Osteoblast (primary cell): ENCODE results near the gene GSE1. TPM values are rescaled to one million over a fixed set of nuclear protein-coding genes. Genes with fewer than 3 reads are reported as not detected.

Experiments
- DNase-seq: peaks from one replicate; pipeline ENCODE4 v3.0.0; 2011; ENCODE audit warnings: low spot score, mixed read lengths; ENCODE audit not compliant: insufficient read length; ENCODE audit errors: missing footprints
- H2AFZ ChIP-seq: 2 replicates; pipeline ENCODE4 v1.6.0; 2011; ENCODE audit warnings: mild to moderate bottlenecking, low read length
- H3K27ac ChIP-seq: 2 replicates; pipeline ENCODE4 v1.5.1; 2011; ENCODE audit warnings: mild to moderate bottlenecking, low read depth, low read length, moderate library complexity
- H3K27me3 ChIP-seq: 2 replicates; pipeline ENCODE4 v1.6.0; 2012; ENCODE audit warnings: mild to moderate bottlenecking, control low read depth, inconsistent platforms, low read length, moderate library complexity; ENCODE audit not compliant: insufficient read depth
- H3K36me3 ChIP-seq: 2 replicates; pipeline ENCODE4 v1.5.1; 2011; ENCODE audit warnings: mild to moderate bottlenecking, low read length, control low read depth, moderate library complexity; ENCODE audit not compliant: insufficient read depth
- H3K4me1 ChIP-seq: 2 replicates; pipeline ENCODE4 v1.5.1; 2011; ENCODE audit warnings: mild to moderate bottlenecking, low read length, control low read depth, moderate library complexity; ENCODE audit not compliant: insufficient read depth
- H3K4me2 ChIP-seq: 2 replicates; pipeline ENCODE4 v1.6.0; 2011; ENCODE audit warnings: mild to moderate bottlenecking, low read length; ENCODE audit not compliant: insufficient read depth
- H3K4me3 ChIP-seq: fragments of 200-600 bp; sonication (generic); 3 replicates; pipeline ENCODE4 v1.5.1; 2012; ENCODE audit warnings: mild to moderate bottlenecking, low read length, inconsistent platforms; ENCODE audit not compliant: insufficient read depth
- H3K79me2 ChIP-seq: 2 replicates; pipeline ENCODE4 v1.6.0; 2012; ENCODE audit warnings: mild to moderate bottlenecking, low read length, control low read depth, inconsistent platforms; ENCODE audit not compliant: insufficient read depth
- H3K9me3 ChIP-seq: 2 replicates; pipeline ENCODE4 v1.5.1; 2011; ENCODE audit warnings: low read depth, low read length, control low read depth
- H4K20me1 ChIP-seq: 2 replicates; pipeline ENCODE4 v1.6.0; 2012; ENCODE audit warnings: mild to moderate bottlenecking, low read length, control low read depth; ENCODE audit not compliant: insufficient read depth
- CTCF ChIP-seq: IDR thresholded peaks from 2 replicates; pipeline ENCODE4 v1.5.1; 2011; ENCODE audit warnings: mild to moderate bottlenecking, low read depth, low read length, moderate library complexity; ENCODE audit errors: extremely low read depth
- total RNA-seq: library from RNA; depleted of rRNA; stranded (reverse); fragments of >200 nt; gene quantifications from 2 replicates; pipeline ENCODE4 v1.2.3, GENCODE V29; 2012

GSE1 gene
- total RNA-seq, 1 donor = 49.6 TPM

- no peak overlapping the region for H3K27ac ChIP-seq
- no peaks in the 10 kb centered on the region for H3K27me3 ChIP-seq
- no peak overlapping the region for H3K4me2 ChIP-seq
- peaks cover 2% of the 10 kb centered on the region for H3K4me1 ChIP-seq
- no peaks in the 10 kb centered on the region for H3K9me3 ChIP-seq
- H3K79me2 ChIP-seq = peaks cover 81% of the 10 kb centered on the region
- no peak overlapping the region for H2AFZ ChIP-seq
- no peak for TF ChIP-seq CTCF
- H3K36me3 ChIP-seq = no peaks in the 10 kb centered on the region
- no peak for DNase-seq
- no peak overlapping the region for H3K4me3 ChIP-seq
- H4K20me1 ChIP-seq = peaks cover 88% of the 10 kb centered on the region
These were observed 10.5 kb upstream of the GSE1 start for GRCh38 chr16:85602402-85603202.

DNA sequence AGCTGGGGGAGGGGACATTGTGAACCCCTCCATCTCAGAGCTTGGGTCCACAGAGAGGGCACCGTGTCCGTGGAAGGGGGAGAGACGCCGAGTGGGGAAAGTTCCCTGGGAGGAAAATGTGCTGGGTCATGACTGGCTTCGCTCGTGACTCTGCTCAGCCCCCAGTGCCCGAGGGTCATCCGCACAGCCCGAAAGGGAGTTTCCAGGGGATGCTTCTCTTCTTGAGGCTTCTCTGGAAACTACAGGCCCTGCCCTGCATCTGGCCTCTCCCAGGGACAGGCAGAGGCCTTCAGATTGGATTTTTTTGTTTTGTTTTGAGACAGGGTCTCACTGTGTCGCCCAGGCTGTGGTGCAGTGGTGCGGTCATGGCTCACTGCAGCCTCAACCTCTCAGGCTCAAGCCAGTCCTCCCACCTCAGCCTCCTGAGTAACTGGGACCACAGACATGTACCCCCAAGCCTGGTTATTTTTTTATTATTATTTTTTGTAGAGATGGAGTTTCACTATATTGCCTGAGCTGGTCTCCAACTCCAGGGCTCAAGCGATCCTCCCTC lies 9.8 kb upstream of the GSE1 start:
- H4K20me1 ChIP-seq = peaks cover 88% of the 10 kb centered on the region

DNA sequence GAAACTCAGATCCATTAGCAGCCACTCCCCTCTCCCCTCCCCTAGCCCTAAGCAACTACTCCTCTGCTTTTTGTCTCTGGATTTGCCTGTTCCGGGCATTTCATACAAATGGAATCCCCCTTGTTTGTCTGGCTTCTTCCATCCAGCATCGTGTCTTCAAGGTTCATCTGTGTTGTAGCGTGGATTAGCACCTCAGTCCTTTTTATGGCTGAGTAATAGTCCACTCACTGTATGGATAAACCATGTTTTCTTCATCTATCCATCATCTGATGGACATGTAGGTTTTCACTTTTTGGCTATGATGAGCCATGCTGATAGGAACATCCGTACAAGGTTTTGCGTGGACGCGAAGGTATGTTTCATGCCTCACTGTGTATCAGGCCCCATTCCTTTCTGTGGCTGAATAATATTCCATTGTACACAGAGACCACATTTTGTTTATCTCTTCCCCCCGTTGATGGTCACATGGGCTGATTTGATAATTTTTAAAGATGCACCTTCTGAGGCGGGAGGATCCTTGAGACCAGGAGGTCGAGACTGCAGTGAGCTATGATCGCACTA lies 8.9 kb upstream of the GSE1 start:
- Histone ChIP-seq H2AFZ (no peak overlapping the region), H3K9me3 (no peaks in the 10 kb centered on the region), H3K4me3 (no peak overlapping the region), H3K4me1 (no peaks in the 10 kb centered on the region), H3K27me3 (no peaks in the 10 kb centered on the region), H3K27ac (no peak overlapping the region), H3K79me2 (peaks cover 82% of the 10 kb centered on the region), H3K36me3 (peaks cover 4% of the 10 kb centered on the region), H4K20me1 (peaks cover 88% of the 10 kb centered on the region), H3K4me2 (no peak overlapping the region)
- TF ChIP-seq CTCF = no peak
- DNase-seq = no peak

More for the DNA sequence above, 9.8 kb upstream of the GSE1 start:
- Histone ChIP-seq H3K27me3 (no peaks in the 10 kb centered on the region), H3K4me3 (no peak overlapping the region), H2AFZ (no peak overlapping the region), H3K4me2 (no peak overlapping the region), H3K4me1 (peaks cover 2% of the 10 kb centered on the region), H3K9me3 (no peaks in the 10 kb centered on the region), H3K27ac (no peak overlapping the region), H3K79me2 (peaks cover 82% of the 10 kb centered on the region), H3K36me3 (no peaks in the 10 kb centered on the region)
- no peak for DNase-seq
- no peak for TF ChIP-seq CTCF
